NOMO-1 treated with DMSO at 0.1 percent for 48 hours (cell line): ENCODE results near the gene TRUB1.
A peak's percentile ranks its signal among the peaks of the same experiment; 100 is the strongest.

ENCODE experiments used
- DNase-seq: peaks from one replicate; lab custom pipeline; 2025; ENCODE audit not compliant: unreplicated experiment; lab: John Stamatoyannopoulos, UW

Gene TRUB1

GRCh38 chr10:114973997-114974396 is 36.0 kb downstream of the TRUB1 start:
- no peak for DNase-seq

DNA sequence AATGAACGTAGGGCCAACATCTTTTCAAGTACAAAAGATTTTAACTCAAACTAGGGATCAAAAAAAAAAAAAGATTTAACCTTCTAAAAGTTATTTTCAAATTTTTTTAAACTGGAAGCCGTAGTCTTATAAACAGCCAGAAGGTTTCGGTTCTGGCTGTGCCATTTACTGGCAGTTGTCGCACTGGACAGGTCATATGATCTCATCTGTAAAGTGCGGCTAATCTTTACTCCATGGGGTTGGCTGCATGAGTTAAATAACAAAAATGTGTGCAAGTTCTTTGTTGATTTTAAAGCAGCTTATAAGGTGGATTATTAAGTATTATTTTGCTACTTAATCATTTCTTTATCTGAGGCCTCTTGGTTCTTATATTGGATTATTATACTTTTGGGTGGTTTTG is 36.6 kb downstream of the TRUB1 start:
- no peak for DNase-seq

DNA sequence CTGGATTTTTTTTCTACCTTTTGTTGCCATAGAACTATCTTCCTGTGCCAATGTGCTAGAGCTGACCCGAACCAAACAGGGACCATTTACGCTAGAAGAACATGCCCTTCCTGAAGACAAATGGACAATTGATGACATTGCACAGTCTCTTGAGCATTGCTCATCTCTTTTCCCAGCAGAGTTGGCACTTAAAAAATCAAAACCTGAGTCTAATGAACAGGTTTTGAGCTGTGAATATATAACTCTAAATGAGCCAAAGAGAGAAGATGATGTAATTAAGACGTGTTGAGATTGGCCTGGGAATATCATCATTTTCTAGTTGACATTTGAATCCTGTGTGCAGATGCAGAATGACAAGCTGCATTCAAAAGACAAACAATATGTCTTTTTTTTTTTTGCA is 37.1 kb downstream of the TRUB1 start:
- no peak for DNase-seq

- no peak for DNase-seq
Observed at GRCh38 chr10:114982989-114983388, 45.0 kb downstream of the TRUB1 start.

- no peak for DNase-seq
Observed at GRCh38 chr10:114987995-114988394, 50.0 kb downstream of the TRUB1 start.

DNA sequence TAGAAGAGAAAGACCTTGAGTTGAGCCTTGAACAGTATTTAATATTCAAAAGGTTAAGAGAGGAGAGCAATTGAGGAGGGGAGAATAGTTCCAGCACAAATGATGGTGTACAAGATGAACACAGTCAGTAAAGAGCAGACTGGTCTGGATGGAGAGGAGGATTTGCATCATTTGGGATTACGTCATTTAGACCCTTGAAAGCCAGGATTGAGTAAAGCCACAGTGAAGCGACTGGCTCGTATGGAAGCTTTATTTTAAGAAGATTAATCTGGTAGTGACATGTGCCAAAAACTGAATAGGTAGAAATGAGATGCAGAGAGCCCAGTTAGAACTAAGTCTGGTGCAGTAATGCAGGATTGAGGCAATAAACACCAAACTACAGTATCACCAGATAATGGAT is 52.6 kb downstream of the TRUB1 start:
- DNase-seq: no peak

DNA sequence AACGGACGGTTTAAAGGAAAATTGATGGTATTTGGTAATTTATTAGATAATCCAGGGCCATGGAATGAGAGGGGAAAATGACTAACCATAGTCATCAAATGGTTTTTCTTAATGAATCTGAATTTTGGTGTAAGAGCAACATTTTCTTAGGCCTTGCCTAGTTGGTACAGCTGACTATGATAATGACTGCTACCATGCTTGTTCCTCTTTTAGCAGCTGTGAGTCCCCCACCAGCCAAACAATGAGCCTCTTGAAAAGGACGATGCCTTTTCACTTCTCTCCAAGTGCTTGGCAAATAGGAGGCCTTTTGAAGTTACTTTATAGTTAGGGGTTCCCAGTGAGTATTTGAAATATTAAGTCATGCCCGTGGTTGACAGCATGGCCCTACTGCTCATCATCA is 53.0 kb downstream of the TRUB1 start:
- no peak for DNase-seq

GRCh38 chr10:114992189-114992775 is 54.3 kb downstream of the TRUB1 start:
- DNase-seq: no peak

DNA sequence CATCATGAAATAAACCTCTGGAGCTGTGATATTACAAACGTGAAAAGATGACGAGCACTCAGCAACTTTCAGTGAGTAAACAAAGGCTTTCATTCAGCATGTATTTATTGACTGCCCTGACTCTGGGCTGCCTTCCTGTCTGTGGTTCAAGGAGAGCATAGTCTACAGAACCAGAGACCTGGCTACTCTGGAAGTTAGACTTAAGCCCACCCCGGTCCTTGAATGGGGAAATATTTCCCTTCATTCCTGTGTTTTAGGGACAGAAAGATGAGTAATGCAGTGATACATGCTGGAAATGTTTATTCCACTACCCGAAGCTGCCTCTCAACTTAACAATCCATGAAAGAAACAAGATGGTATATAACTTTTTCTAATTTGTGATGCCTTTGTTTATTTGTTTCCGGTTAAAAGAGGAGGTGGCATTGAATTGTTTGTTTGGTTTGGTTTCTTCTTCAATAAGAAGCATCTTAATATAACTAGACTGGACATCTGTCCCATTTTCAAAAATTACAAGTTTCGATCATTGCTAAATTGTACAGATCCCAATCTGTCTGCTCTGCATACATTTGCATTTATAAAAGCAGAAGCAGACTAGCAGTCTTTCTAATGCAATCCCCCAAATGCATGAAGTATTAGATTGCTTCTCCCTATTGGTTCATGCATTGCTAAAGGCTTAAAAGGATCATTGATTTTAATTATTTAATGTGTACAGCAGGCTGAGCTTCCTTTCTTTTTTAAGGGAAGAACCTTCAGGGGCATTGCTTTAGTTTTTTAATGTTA is 57.7 kb downstream of the TRUB1 start:
- DNase-seq: no peak

DNA sequence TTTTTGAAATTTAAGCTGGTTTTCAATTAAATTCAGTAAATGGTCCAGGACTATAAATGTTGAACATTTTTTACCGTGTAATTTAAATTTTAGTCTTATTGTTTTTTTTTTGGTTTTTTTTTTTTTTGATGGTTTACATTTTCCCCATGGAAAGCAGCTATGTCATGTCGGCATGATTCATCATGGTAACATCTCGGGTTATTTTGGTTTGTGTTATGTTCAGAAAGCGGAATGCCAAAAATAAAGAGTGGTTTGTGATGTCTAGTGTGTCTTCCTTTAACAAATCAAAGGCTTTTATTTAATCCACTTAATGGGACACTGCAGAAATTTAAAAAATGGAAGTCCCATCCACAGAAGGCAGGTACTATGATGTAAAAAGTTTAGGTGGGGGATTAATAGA is 58.5 kb downstream of the TRUB1 start:
- DNase-seq: no peak

DNA sequence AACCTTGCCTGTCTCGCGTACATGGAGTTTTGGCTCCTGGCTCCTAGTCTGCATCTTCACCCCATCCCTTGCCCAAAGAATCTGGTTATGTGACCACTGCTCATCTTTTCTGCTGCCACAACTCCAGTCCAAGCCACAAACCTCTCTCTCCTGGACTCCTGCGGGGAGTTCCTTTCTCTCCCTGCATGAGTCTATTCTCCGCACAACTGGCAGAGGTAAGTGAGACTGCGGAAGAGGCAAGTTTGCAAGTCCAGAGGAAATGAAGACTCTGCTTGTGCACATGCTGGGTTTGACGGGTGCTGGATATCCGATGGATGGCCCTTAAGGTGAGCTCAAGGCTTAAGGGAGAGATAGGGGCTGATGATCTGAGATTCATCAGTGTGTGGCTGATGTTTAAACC is 61.0 kb downstream of the TRUB1 start:
- DNase-seq: no peak

DNA sequence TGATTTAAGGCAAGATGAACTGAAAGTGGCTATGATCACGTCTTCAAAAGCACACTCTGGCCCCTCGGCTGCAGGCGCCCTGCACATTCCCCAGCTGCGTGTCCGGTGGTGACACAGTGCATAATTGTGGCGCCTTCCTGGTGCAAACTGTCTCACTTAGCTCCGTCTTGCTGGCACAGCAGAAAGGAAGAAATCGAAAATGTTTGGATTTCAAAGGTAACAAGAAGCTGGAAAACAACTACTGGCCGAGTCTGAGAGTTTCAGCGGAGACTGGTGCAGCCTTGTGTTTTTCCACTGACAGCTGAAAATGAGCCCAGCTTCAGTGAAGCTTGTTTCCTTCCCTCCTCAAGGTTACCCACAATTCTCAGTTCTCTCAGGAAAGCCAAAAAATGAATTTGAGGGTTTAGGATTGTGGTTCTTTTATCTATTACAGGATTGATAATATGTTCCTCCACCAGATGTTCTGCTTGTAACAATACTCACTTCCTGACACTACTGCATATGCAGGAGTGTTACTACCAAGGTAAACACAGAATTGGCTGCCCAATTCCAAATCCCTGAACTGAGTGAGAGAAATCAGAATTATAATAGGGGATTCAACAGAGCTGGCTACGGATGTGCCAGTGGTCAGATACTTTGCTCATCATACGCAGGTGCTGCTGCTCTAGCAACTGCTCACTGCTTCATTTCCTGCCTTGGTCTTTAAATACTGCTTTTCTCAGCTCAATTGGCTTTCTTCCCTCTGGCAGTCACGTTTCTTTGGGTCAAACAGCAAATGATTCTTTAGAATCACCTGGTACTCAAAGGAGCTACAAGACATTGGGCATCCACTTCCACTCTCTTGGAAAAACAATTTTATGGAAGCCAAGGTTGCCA is 63.7 kb downstream of the TRUB1 start:
- DNase-seq: peak; percentile 28

DNA sequence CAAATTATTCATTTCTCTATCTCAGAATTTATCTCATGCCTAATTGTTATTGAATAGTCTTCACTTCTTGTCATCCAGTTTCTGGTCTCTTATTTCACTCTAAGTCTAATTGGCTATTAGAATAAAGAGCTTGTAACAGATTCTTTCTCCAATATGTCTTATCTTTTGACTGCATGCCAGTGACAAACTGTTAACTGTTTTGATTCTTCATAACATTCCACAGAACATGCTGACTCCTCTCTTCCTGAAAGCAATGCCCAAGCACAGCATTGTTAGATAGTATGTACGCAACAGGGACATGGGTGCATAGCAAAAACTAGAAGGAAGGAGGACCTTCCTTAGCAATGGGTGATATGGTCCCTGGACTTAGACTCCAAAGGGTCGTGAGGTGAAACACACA is 65.4 kb downstream of the TRUB1 start:
- DNase-seq: no peak

DNA sequence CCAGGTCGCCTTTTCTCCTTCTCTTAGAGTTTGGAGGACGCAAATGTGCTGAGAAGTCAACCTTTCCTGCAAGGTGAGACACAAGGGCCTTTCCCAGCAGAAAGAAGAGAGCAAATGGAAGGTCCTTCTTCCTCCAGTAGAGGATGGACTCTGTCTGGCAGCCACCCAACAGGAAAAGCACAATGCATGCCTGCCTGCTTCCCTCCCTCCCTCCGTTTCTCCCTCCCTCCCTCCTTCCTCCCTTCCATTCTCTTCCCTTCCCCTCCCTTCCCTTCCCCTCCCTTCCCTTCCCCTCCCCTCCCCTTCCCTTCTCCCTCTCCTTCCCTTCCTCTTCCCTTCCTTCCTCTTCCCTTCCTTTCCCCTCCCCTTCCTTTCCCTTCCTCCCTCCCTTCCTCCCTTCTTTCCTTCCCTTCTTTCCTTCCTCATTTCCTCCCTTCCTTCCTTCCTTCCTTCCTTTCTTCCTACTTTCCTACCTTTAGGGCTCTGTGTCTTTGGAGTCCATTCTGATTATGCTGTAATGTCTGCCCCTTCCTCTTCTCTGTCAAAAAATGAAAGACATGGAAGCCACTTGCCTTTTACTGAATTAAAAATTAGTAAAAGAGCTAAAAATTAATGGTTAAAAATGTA is 66.4 kb downstream of the TRUB1 start:
- no peak for DNase-seq

- DNase-seq: no peak
Observed at GRCh38 chr10:115005771-115006170, 67.8 kb downstream of the TRUB1 start.

GRCh38 chr10:115018185-115018931 is 80.4 kb downstream of the TRUB1 start:
- no peak for DNase-seq

DNA sequence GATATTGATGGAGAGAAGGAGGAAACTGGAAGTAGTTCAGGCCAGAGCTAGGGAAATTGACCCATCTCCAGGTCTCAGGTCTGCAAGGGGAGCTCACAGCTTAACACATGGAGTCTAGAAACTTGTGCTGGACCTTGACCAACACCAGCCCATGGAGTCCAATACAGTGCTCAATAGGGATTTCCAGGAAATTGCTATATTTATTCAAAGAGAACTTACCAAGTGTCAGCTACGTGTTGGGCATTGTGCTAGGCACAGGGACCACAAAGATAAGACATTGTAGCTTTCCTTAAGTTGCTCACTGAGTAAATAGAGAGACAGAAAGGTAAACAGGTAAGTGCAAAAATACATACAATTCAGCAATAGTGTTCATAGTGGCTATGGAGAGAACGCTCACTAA is 82.5 kb downstream of the TRUB1 start:
- DNase-seq: no peak

DNA sequence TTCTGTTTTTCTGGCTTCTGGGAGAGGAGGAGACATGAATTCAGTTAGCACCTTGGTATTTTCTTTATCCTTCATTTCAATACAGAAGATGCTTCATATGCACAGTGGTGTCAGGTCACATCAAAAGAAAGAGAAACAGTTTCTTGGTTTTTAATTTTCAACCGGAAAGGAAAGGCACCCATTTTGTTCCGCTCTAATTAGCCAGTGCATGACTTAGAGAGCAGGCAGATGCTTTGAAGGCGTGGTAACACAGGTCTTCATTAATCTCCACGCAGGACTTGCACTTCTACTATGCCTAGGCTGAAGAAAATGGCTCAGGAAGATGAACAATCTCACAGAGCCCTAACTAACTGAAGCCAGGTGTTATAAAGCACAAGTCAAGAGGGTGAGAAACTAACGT is 84.7 kb downstream of the TRUB1 start:
- DNase-seq: no peak

- no peak for DNase-seq
Observed at GRCh38 chr10:115023715-115024114, 85.7 kb downstream of the TRUB1 start.

- no peak for DNase-seq
Observed at GRCh38 chr10:115024371-115024770, 86.4 kb downstream of the TRUB1 start.
